Thoracic aorta (tissue), 2 donors: ENCODE data around the gene ACP5. TPM values are rescaled to one million over a fixed set of nuclear protein-coding genes. Genes with fewer than 3 reads are reported as not detected.

Source experiments
- total RNA-seq, 2 donors: library from RNA; depleted of rRNA; stranded (reverse); fragments of >200 nt; gene quantifications; one replicate each; pipeline versions ENCODE4 v1.1.0 to v1.2.3, GENCODE V29; 2016

ACP5 gene
- total RNA-seq, 2 donors from 2014 or later, result 1.6 to 14.6 TPM

Other genes with a start within 250 kb of the ACP5 start
- 10 to 100 TPM; 14.2 to 20.4 TPM for gene RAB3D, start 238.0 kb downstream of the ACP5 start, total RNA-seq
- gene TMEM205, start 231.4 kb downstream of the ACP5 start, total RNA-seq, result 100 to 1,000 TPM; 103 to 144 TPM
- 10 to 100 TPM; 15.1 to 21.8 TPM for gene CCDC159, start 231.1 kb downstream of the ACP5 start, total RNA-seq
- 10 to 100 TPM; 55.7 to 69.7 TPM for gene PLPPR2, start 222.2 kb downstream of the ACP5 start, total RNA-seq
- 1 to 10 TPM; 1.2 to 1.5 TPM for gene SWSAP1, start 203.0 kb downstream of the ACP5 start, total RNA-seq
- gene EPOR, start 193.3 kb downstream of the ACP5 start, total RNA-seq, result 1 to 10 TPM; 5.6 to 7.1 TPM
- gene RGL3, start 158.3 kb downstream of the ACP5 start, total RNA-seq, result 10 to 100 TPM; 43.6 to 47.4 TPM
- 1 to 10 TPM in 1 of 2 donors, under 1 TPM in 1; 0.35 to 2.0 TPM for gene ODAD3, start 142.5 kb downstream of the ACP5 start, total RNA-seq
- 100 to 1,000 TPM; 121 to 123 TPM for gene PRKCSH, start 142.0 kb downstream of the ACP5 start, total RNA-seq
- gene ELAVL3, start 96.6 kb downstream of the ACP5 start, total RNA-seq, result not detected
- gene ZNF653, start 71.8 kb downstream of the ACP5 start, total RNA-seq, result 10 to 100 TPM in 1 of 2 donors, 1 to 10 TPM in 1; 5.4 to 25.0 TPM
- 10 to 100 TPM; 40.4 to 44.1 TPM for gene ECSIT, start 48.5 kb downstream of the ACP5 start, total RNA-seq
- 1,000 to 10,000 TPM in 1 of 2 donors, 100 to 1,000 TPM in 1; 703 to 1,224 TPM for gene CNN1, start 38.8 kb downstream of the ACP5 start, total RNA-seq
- gene ELOF1, start 18.4 kb downstream of the ACP5 start, total RNA-seq, result 10 to 100 TPM; 24.3 to 36.6 TPM
- 10 to 100 TPM in 1 of 2 donors, 1 to 10 TPM in 1; 5.6 to 13.1 TPM for gene ZNF627, start 19.8 kb upstream of the ACP5 start, total RNA-seq
- 10 to 100 TPM in 1 of 2 donors, 1 to 10 TPM in 1; 8.2 to 11.0 TPM for gene ZNF823, start 161.3 kb upstream of the ACP5 start, total RNA-seq
- 10 to 100 TPM; 12.1 to 16.5 TPM for gene ZNF441, start 189.4 kb upstream of the ACP5 start, total RNA-seq
- gene ZNF491, start 220.9 kb upstream of the ACP5 start, total RNA-seq, result 1 to 10 TPM; 3.7 to 3.9 TPM
- 10 to 100 TPM in 1 of 2 donors, 1 to 10 TPM in 1; 7.3 to 23.5 TPM for gene ZNF440, start 236.6 kb upstream of the ACP5 start, total RNA-seq